Measurements from ENCODE around the gene ZNF326.

Gene ZNF326

GRCh38 chr1:89955311-89956205 is 39.4 kb upstream of the ZNF326 start:
- DNase-seq: no peak

GRCh38 chr1:89957107-89957506 is 37.8 kb upstream of the ZNF326 start:
- TF ChIP-seq GATA1 (IDR thresholded peaks at IDR 0.05; ENCODE audit: low read depth, low read length): no peak
- no peak for TF ChIP-seq POLR2A (IDR thresholded peaks at IDR 0.05; ENCODE audit: low read length)

More at GRCh38 chr1:89955311-89956205, 39.4 kb upstream of the ZNF326 start:
- no peak for TF ChIP-seq POLR2A (IDR thresholded peaks at IDR 0.05; ENCODE audit: low read length)
- TF ChIP-seq GATA1 (IDR thresholded peaks at IDR 0.05; ENCODE audit: low read depth, low read length): no peak

GRCh38 chr1:89958851-89959654 is 35.9 kb upstream of the ZNF326 start:
- TF ChIP-seq POLR2A (IDR thresholded peaks at IDR 0.05; ENCODE audit: low read length): no peak
- TF ChIP-seq GATA1 (IDR thresholded peaks at IDR 0.05; ENCODE audit: low read depth, low read length): no peak
- DNase-seq: no peak

More at GRCh38 chr1:89957107-89957506, 37.8 kb upstream of the ZNF326 start:
- DNase-seq: peak; percentile 13 to 28

GRCh38 chr1:89959719-89960118 is 35.2 kb upstream of the ZNF326 start:
- TF ChIP-seq POLR2A (IDR thresholded peaks at IDR 0.05; ENCODE audit: low read length): no peak
- no peak for TF ChIP-seq GATA1 (IDR thresholded peaks at IDR 0.05; ENCODE audit: low read depth, low read length)
- no peak for DNase-seq

- DNase-seq: no peak
- TF ChIP-seq GATA1 (IDR thresholded peaks at IDR 0.05; ENCODE audit: low read depth, low read length): no peak
- no peak for TF ChIP-seq POLR2A (IDR thresholded peaks at IDR 0.05; ENCODE audit: low read length)
Measured at GRCh38 chr1:89962024-89962741, 32.7 kb upstream of the ZNF326 start.

- DNase-seq: no peak
- TF ChIP-seq POLR2A (IDR thresholded peaks at IDR 0.05; ENCODE audit: low read length): no peak
- TF ChIP-seq GATA1 (IDR thresholded peaks at IDR 0.05; ENCODE audit: low read depth, low read length): no peak
Measured at GRCh38 chr1:89962742-89963075, 32.2 kb upstream of the ZNF326 start.

- DNase-seq: peak in 1 of 2 experiments; percentile 32
- TF ChIP-seq GATA1 (IDR thresholded peaks at IDR 0.05; ENCODE audit: low read depth, low read length) (no peak), POLR2A (IDR thresholded peaks at IDR 0.05; ENCODE audit: low read length) (no peak)
Measured at GRCh38 chr1:89965193-89965768, 29.6 kb upstream of the ZNF326 start.

GRCh38 chr1:89966656-89967055 is 28.3 kb upstream of the ZNF326 start:
- no peak for TF ChIP-seq POLR2A (IDR thresholded peaks at IDR 0.05; ENCODE audit: low read length)
- TF ChIP-seq GATA1 (IDR thresholded peaks at IDR 0.05; ENCODE audit: low read depth, low read length): no peak
- no peak for DNase-seq

GRCh38 chr1:89971600-89971999 is 23.3 kb upstream of the ZNF326 start:
- no peak for DNase-seq
- no peak for TF ChIP-seq POLR2A (IDR thresholded peaks at IDR 0.05; ENCODE audit: low read length)
- no peak for TF ChIP-seq GATA1 (IDR thresholded peaks at IDR 0.05; ENCODE audit: low read depth, low read length)

GRCh38 chr1:89972024-89972423 is 22.9 kb upstream of the ZNF326 start:
- DNase-seq: no peak
- no peak for TF ChIP-seq POLR2A (IDR thresholded peaks at IDR 0.05; ENCODE audit: low read length)
- TF ChIP-seq GATA1 (IDR thresholded peaks at IDR 0.05; ENCODE audit: low read depth, low read length): no peak

GRCh38 chr1:89973471-89974127 is 21.3 kb upstream of the ZNF326 start:
- DNase-seq: no peak
- TF ChIP-seq POLR2A (IDR thresholded peaks at IDR 0.05; ENCODE audit: low read length) (no peak), GATA1 (IDR thresholded peaks at IDR 0.05; ENCODE audit: low read depth, low read length) (no peak)

GRCh38 chr1:89974256-89974655 is 20.7 kb upstream of the ZNF326 start:
- TF ChIP-seq GATA1 (IDR thresholded peaks at IDR 0.05; ENCODE audit: low read depth, low read length) (no peak), POLR2A (IDR thresholded peaks at IDR 0.05; ENCODE audit: low read length) (no peak)
- peak in 1 of 2 experiments; percentile 41 for DNase-seq
